ENCODE results near the gene SGPL1.
A peak's percentile ranks its signal among the peaks of the same experiment; 100 is the strongest.
"Not testable (repeated sequence)": the region's sequence is repeated elsewhere in the genome, so short reads cannot be mapped to it uniquely, and the experiment has no call there.

Gene SGPL1

GRCh38 chr10:70845816-70846215, 30.1 kb downstream of the SGPL1 start:
- no peak for DNase-seq

- DNase-seq = no peak
Observed at GRCh38 chr10:70846795-70847194, 31.0 kb downstream of the SGPL1 start.

GRCh38 chr10:70847659-70848360, 32.1 kb downstream of the SGPL1 start:
- no peak for DNase-seq

GRCh38 chr10:70849582-70850016, 33.9 kb downstream of the SGPL1 start:
- no peak for DNase-seq

- no peak for DNase-seq
Observed at GRCh38 chr10:70850097-70850496, 34.3 kb downstream of the SGPL1 start.

- DNase-seq = no peak
Observed at GRCh38 chr10:70851597-70852475, 36.1 kb downstream of the SGPL1 start.

- DNase-seq = no peak
Observed at GRCh38 chr10:70853038-70853437, 37.3 kb downstream of the SGPL1 start.

GRCh38 chr10:70853457-70853856, 37.7 kb downstream of the SGPL1 start:
- DNase-seq = no peak

GRCh38 chr10:70856454-70856853, 40.7 kb downstream of the SGPL1 start:
- DNase-seq = no peak

GRCh38 chr10:70858759-70859158, 43.0 kb downstream of the SGPL1 start:
- DNase-seq = no peak

- DNase-seq = not testable (repeated sequence)
Observed at GRCh38 chr10:70861495-70862197, 45.9 kb downstream of the SGPL1 start.

- DNase-seq = no peak
Observed at GRCh38 chr10:70863470-70864160, 47.9 kb downstream of the SGPL1 start.

- DNase-seq = no peak
Observed at GRCh38 chr10:70864935-70865334, 49.2 kb downstream of the SGPL1 start.

- no peak for DNase-seq
Observed at GRCh38 chr10:70866424-70866823, 50.7 kb downstream of the SGPL1 start.

GRCh38 chr10:70872291-70872690, 56.5 kb downstream of the SGPL1 start:
- DNase-seq = no peak

GRCh38 chr10:70874061-70874460, 58.3 kb downstream of the SGPL1 start:
- DNase-seq = no peak

- DNase-seq = no peak
Observed at GRCh38 chr10:70879207-70879606, 63.5 kb downstream of the SGPL1 start.

- DNase-seq = peak; percentile 84
Observed at GRCh38 chr10:70880077-70880534, 64.4 kb downstream of the SGPL1 start.

- no peak for DNase-seq
Observed at GRCh38 chr10:70884741-70885140, 69.0 kb downstream of the SGPL1 start.

- no peak for DNase-seq
Observed at GRCh38 chr10:70885481-70885880, 69.7 kb downstream of the SGPL1 start.

- DNase-seq = no peak
Observed at GRCh38 chr10:70885931-70886903, 70.5 kb downstream of the SGPL1 start.

Data from CD4-positive, alpha-beta T cell treated with Interleukin-17A for 1 hour (primary cell).